GM21526 (cell line): Measurements from ENCODE around the gene NHS.

Source experiments
- ATAC-seq: cut with Tn5 transposase; IDR thresholded peaks from one replicate; pipeline ENCODE4 v1.9.1; 2021; ENCODE audit warnings: moderate library complexity; ENCODE audit not compliant: unreplicated experiment, low FRiP score

The NHS gene

DNA sequence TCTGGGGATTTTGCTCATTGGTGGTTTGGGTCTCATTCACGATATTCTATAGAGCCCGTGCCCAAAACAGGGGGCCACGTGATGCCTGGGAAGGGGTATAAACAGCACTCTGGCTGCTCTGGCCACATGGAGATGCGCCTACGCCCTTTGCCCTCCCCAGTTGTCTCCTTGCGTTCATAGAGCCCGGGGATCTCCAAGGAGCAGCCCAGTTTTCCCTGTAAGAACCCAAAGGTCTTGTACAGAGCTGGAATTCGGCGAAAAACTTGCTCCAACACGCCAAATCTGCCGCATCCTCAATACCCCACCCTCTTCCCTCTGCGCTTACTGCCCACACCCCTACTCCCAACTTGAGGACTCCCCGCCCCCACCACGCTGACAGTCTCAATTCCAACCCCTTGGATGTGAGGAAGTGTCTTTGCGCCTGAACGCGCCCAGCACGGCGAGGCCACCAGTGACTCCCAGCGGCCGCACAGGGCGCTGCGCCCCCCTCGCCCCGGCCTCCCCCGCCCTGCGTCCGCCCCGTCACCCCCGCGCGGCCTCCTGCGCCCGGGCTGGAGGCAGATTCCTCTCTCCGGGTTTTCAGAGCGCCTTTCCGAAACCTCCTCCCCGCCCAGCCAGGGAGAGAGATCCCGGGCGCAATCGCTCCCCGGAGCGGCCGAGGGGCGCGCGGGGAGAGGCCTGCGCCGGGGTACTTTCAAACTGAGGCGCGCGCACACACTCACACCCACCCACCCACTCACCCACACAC is at the start of gene NHS:
Gene NHS, plus strand, starts transcription at position 582 of the 748 bp plus-strand sequence. CDS start 558 bp downstream, outside the sequence.
- no peak for ATAC-seq

DNA sequence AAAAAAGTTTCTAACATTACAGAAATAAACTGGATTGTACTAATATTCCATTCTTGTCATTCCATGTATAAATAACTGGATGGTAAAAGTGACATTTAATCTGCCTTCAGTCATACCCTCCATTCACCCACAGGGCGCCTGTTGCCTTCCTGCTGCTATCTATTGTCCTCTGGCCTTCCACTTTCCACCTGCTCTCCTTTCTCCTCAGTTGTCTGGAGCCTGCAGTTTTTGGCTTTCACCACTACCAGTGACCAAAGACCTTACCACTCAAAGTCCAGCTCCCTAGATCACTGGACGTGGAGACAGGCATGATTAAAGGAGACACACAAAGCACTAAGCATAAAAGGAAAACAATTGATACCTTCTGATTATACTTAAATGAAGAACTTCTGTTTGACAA is 46.2 kb upstream of the NHS start:
- no peak for ATAC-seq

GRCh38 chrX:17336377-17336776 is 38.6 kb upstream of the NHS start:
- ATAC-seq: no peak

- no peak for ATAC-seq
These were observed 19.0 kb upstream of the NHS start for GRCh38 chrX:17355976-17356375.

GRCh38 chrX:17359500-17359899 is 15.5 kb upstream of the NHS start:
- ATAC-seq: no peak

DNA sequence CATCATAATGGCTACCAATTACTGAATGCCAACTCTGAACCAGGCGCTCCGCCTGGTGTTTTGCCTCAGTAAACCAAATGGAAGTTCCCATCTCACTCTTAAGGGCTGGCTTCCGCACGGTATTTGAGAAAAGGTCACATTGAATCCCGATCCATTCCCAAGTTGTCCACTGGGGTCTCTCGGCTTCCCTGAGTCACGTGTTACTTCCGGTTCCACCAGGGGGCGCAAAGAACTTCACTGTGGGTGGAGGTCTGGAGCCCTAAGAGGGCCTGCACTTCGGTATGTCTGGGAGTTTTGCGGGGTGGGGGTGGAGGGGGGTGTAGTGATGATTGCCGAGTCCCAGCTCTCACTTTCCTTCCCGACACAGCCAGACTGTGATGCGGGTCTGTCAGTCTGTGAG is 13.4 kb upstream of the NHS start:
- no peak for ATAC-seq

DNA sequence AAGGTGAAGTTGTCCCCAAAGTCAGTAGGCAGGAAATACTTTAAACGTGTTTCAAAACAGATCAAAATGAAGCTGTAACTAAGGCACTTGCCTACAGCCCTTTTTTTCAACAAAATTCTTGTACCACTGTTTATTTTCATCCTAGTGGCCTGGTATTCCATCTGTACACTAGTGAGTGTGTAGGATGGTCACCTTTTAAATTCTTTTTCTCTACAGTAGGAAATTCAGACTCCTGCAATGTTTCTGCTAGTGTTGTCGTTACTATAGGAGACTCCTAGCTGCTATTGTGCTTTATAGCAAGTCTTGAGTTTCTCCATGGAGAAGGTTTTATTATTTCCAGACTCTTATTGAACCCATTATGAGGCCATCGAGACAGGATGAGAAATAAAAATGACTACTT is 7.0 kb upstream of the NHS start:
- no peak for ATAC-seq

- no peak for ATAC-seq
These were observed 5.7 kb upstream of the NHS start for GRCh38 chrX:17369309-17369708.

- ATAC-seq: no peak
These were observed 4.8 kb upstream of the NHS start for GRCh38 chrX:17370191-17370590.

DNA sequence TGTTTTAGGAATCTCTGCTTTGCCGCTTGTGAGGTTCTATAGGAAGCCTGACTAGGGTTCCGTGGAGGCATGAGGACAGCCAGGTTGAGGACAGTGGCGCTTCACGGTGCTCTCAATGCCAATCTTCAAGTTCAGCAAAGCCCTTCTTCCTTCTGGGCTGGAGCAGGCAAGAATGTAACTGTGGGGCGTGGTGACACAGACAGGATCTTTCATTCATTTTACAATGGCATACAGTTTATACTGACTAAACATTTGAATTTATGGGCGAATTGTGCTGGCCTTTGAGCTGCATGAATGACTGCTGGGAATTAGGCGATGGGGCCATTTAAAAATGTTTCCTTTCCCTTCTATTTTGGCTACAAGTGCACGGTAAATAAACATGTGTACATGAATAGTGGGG is 2.9 kb upstream of the NHS start:
- no peak for ATAC-seq

DNA sequence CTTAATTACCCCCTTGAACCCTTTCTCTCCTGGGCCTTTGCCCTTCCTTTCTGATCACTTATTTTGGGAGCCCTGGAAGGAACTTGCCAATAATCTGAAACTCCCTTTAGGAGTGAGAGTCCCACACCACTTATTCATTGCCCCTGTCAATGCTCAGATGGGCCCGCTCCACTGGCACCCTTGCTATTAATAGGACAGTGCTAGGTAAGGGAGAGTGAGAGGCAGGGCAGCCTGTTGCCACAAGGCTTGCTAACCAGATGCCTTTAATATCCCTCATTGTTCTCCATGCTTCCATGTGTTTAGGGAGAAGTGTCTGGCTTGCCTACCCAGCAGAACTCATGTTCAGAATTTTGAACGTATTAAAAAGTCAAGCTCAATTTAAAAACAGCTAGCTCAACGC is 1.7 kb upstream of the NHS start:
- no peak for ATAC-seq

DNA sequence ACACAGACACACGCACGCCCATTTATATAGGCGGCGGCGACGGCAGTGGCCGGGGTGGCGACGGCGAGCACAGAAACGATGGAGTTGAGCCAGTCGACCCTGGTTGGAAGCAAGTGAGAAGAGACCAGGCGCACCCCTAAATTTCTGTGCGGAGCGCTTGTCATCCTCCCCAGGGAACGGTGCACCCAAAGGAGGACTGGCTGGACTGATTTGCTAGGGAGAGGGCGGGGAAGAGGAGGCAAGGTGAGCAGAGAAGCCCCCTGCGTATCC is 302 bp downstream of the NHS start:
- no peak for ATAC-seq

DNA sequence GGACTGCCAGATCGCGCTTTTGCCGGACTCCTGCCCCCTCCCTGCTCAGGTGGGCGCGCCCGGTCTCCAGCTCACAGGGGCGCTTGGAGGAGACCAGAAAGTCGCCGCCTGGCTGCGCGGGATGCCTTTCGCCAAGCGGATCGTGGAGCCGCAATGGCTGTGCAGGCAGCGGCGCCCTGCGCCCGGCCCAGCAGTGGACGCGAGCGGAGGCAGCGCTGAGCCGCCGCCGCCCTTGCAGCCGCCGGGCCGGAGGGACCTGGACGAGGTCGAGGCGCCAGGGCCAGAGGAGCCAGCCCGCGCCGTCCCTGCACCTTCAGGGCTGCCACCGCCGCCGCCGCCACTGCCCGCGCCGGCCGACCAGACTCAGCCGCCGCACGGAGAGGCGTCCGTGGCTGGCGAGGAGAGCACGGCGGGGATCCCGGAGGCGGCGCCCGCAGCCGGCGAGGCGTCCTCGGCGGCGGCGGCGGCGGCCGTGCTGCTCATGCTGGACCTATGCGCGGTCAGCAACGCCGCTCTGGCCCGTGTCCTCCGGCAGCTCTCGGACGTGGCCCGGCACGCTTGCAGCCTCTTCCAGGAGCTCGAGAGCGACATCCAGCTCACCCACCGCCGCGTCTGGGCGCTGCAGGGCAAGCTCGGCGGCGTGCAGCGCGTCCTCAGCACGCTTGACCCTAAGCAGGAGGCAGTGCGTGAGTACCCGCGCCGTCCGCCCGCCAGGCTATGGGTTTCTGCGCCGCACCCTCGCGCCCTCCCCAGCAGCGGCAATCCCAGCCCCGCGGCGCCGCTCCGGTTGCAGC is 834 bp downstream of the NHS start:
- no peak for ATAC-seq

DNA sequence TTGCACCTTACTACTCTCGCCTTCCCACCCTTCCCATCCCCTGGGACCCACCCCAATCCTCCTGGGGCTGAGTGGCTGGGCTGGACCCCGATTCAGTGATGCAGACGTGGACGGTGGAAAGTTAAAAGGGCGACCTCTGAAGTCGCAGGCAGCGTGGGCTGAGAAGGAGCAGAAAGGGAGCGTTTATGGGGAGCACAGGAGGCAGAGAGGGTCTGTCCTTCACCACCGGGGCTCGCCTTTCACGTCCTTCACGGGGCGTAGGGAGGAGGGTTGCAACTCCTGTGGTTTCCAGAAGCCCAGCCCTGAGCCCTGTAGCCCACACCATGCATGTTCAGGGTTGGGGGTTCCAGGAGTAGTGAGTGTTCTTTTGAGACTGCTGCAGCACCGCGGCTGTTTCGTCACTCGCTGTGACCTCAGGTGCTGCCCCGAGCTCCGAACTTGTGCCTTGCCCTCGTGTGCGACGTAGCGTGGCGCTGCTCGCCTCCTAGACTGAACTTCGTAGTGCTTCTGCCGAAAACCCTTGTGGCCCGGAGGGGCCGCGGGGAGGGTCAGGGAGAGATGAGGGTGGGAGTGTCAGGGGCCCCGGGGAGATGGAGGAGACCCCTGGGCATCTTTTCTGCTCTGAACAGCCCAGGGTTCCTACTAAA is 1.6 kb downstream of the NHS start:
- ATAC-seq: no peak

DNA sequence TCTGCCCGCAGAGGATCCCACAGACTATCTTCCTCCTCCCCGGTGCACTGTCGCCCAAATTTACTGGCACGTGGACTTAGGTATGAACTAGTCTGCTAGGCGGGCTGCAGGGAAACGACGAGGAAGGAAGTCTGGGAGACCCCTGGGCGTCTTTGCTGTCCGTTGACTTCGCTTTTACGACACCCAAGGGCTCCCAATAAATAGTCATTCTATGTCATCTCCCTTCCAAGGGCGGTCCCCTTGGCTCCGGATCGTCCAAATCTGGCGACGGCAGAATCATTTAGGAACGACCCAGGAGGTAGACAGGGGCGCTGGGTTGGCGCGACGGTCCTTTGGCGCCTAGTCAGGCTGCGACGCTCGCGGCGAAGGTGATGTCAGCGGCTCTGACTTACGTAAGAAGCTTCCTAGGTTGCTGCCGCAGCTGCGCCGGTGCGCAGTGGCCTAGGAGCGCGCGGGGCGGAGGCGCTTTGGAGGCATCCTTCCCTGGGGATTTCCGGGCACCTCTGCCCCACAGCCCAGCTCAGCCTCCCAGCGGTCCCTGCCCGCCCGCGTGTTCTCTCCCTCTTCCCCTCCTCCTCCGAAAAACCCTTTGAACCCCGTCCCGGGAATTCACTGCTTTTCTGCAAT is 2.2 kb downstream of the NHS start:
- no peak for ATAC-seq

DNA sequence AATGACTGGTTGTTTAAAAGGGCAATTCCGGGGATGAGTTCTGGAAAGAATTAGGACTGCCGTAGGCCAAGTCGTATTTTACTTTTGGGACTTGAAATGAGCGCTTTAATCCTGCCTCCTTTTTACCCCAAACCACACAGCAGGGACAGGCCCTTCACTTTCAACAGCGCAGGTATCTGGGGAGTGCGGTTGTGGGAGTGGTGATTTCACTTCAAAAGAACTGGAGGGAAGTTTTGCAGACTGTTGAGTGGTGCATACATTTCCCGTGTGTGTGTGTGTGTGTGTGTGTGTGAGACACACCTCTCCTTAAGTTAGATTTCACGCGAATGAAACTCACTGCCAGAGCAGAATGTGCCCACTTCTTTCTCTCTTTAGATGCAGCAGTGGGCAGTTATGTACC is 2.8 kb downstream of the NHS start:
- no peak for ATAC-seq

GRCh38 chrX:17380221-17380620 is 5.2 kb downstream of the NHS start:
- no peak for ATAC-seq

- ATAC-seq: no peak
These were observed 15.4 kb downstream of the NHS start for GRCh38 chrX:17390419-17390850.

DNA sequence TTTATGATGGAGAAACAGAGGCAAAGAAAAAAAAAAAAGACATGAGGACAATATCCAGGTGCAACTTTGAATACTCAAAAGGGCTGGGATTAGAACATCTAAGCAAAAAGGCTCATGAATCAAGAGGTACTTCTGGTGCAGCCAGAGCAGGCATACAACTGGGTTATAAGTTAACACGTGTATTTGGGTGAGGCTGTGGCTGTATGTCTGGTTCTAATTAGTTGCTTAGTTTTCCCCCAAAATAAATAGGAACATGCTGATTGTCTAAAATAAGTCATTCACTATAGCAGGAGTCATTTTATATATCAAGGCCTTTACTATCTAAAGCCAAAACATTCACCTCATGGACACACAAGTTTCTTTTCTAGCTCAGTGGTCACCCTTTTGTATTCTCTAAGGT is 20.2 kb downstream of the NHS start:
- no peak for ATAC-seq

GRCh38 chrX:17397074-17397473 is 22.1 kb downstream of the NHS start:
- no peak for ATAC-seq

- ATAC-seq: no peak
These were observed 28.2 kb downstream of the NHS start for GRCh38 chrX:17403189-17403691.
